ENCODE results near the gene TLNRD1.

The TLNRD1 gene

GRCh38 chr15:81002331-81003096, 1.8 kb downstream of the TLNRD1 start:
- no peak for FAIRE-seq

- no peak for FAIRE-seq
Observed at GRCh38 chr15:81003097-81003350, 2.3 kb downstream of the TLNRD1 start.

- FAIRE-seq: no peak
Observed at GRCh38 chr15:81006124-81006523, 5.4 kb downstream of the TLNRD1 start.

GRCh38 chr15:81007428-81008064, 6.8 kb downstream of the TLNRD1 start:
- no peak for FAIRE-seq

GRCh38 chr15:81008312-81008711, 7.6 kb downstream of the TLNRD1 start:
- FAIRE-seq: no peak

GRCh38 chr15:81010086-81010485, 9.4 kb downstream of the TLNRD1 start:
- no peak for FAIRE-seq

- FAIRE-seq: no peak
Observed at GRCh38 chr15:81011593-81011992, 10.9 kb downstream of the TLNRD1 start.

GRCh38 chr15:81012588-81012987, 11.9 kb downstream of the TLNRD1 start:
- no peak for FAIRE-seq

- FAIRE-seq: no peak
Observed at GRCh38 chr15:81013396-81013929, 12.7 kb downstream of the TLNRD1 start.

GRCh38 chr15:81014446-81015093, 13.8 kb downstream of the TLNRD1 start:
- FAIRE-seq: no peak

- no peak for FAIRE-seq
Observed at GRCh38 chr15:81015621-81016488, 15.1 kb downstream of the TLNRD1 start.

GRCh38 chr15:81016489-81017068, 15.9 kb downstream of the TLNRD1 start:
- no peak for FAIRE-seq

GRCh38 chr15:81018197-81018596, 17.5 kb downstream of the TLNRD1 start:
- no peak for FAIRE-seq

- FAIRE-seq: no peak
Observed at GRCh38 chr15:81021321-81021720, 20.6 kb downstream of the TLNRD1 start.

- FAIRE-seq: no peak
Observed at GRCh38 chr15:81023483-81024264, 23.0 kb downstream of the TLNRD1 start.

GRCh38 chr15:81024265-81024872, 23.6 kb downstream of the TLNRD1 start:
- no peak for FAIRE-seq

- FAIRE-seq: no peak
Observed at GRCh38 chr15:81024936-81025335, 24.2 kb downstream of the TLNRD1 start.

- FAIRE-seq: no peak
Observed at GRCh38 chr15:81025721-81026370, 25.1 kb downstream of the TLNRD1 start.

GRCh38 chr15:81026836-81027599, 26.3 kb downstream of the TLNRD1 start:
- no peak for FAIRE-seq

Measured in colon (tissue), 2 donors.